ENCODE measurements around the gene KCTD15. TPM values are rescaled to one million over a fixed set of nuclear protein-coding genes. Genes with fewer than 3 reads are reported as not detected.

KCTD15 gene
- total RNA-seq, 2 donors from 2014 or later: 13.8 to 14.0 TPM

DNA sequence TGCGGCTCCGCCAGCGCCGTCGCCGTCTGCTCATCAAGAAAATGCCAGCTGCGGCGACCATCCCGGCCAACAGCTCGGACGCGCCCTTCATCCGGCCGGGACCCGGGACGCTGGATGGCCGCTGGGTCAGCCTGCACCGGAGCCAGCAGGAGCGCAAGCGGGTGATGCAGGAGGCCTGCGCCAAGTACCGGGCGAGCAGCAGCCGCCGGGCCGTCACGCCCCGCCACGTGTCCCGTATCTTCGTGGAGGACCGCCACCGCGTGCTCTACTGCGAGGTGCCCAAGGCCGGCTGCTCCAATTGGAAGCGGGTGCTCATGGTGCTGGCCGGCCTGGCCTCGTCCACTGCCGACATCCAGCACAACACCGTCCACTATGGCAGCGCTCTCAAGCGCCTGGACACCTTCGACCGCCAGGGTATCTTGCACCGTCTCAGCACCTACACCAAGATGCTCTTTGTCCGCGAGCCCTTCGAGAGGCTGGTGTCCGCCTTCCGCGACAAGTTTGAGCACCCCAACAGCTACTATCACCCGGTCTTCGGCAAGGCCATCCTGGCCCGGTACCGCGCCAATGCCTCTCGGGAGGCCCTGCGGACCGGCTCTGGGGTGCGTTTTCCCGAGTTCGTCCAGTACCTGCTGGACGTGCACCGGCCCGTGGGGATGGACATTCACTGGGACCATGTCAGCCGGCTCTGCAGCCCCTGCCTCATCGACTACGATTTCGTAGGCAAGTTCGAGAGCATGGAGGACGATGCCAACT lies 24.4 kb upstream of the KCTD15 start:
- no peaks in the 10 kb centered on the region for H3K36me3 ChIP-seq
- no peaks in the 10 kb centered on the region for H3K27me3 ChIP-seq
- no peak overlapping the region for H3K27ac ChIP-seq
- no peak overlapping the region for H3K4me3 ChIP-seq
- intact Hi-C loops (cut with DNase I): loop anchor here (5.0 kb wide), 1 partner anchor 535 kb away; no protein-coding TSS in a partner anchor
- H3K9me3 ChIP-seq: no peaks in the 10 kb centered on the region
- TF ChIP-seq, protein P1, sequence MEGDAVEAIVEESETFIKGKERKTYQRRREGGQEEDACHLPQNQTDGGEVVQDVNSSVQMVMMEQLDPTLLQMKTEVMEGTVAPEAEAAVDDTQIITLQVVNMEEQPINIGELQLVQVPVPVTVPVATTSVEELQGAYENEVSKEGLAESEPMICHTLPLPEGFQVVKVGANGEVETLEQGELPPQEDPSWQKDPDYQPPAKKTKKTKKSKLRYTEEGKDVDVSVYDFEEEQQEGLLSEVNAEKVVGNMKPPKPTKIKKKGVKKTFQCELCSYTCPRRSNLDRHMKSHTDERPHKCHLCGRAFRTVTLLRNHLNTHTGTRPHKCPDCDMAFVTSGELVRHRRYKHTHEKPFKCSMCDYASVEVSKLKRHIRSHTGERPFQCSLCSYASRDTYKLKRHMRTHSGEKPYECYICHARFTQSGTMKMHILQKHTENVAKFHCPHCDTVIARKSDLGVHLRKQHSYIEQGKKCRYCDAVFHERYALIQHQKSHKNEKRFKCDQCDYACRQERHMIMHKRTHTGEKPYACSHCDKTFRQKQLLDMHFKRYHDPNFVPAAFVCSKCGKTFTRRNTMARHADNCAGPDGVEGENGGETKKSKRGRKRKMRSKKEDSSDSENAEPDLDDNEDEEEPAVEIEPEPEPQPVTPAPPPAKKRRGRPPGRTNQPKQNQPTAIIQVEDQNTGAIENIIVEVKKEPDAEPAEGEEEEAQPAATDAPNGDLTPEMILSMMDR (IDR thresholded peaks at IDR 0.05): no peak
- H3K4me1 ChIP-seq: no peaks in the 10 kb centered on the region
- no peak overlapping the region for H3K9ac ChIP-seq (ENCODE audit: low read depth in 2 of 2, low read length in 2 of 2)
- DNase-seq: no peak

DNA sequence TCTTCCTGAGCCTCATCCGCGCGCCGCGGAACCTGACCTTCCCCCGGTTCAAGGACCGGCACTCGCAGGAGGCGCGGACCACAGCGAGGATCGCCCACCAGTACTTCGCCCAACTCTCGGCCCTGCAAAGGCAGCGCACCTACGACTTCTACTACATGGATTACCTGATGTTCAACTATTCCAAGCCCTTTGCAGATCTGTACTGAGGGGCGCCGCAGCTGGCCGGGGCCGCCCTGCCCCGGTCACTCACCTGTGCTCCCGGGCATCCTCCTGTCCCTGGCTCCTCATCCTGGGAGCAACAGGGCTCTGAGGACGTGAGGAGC lies 23.9 kb upstream of the KCTD15 start:
- intact Hi-C loops (cut with DNase I): loop anchor here (5.0 kb wide), 1 partner anchor 536 kb away; no protein-coding TSS in a partner anchor
- TF ChIP-seq, protein P1 (IDR thresholded peaks at IDR 0.05): no peak
- Histone ChIP-seq H3K4me3 (no peak overlapping the region), H3K9ac (ENCODE audit: low read depth in 2 of 2, low read length in 2 of 2) (no peak overlapping the region), H3K9me3 (no peaks in the 10 kb centered on the region), H3K27me3 (no peaks in the 10 kb centered on the region), H3K4me1 (no peaks in the 10 kb centered on the region), H3K36me3 (no peaks in the 10 kb centered on the region), H3K27ac (no peak overlapping the region)
- DNase-seq: no peak

DNA sequence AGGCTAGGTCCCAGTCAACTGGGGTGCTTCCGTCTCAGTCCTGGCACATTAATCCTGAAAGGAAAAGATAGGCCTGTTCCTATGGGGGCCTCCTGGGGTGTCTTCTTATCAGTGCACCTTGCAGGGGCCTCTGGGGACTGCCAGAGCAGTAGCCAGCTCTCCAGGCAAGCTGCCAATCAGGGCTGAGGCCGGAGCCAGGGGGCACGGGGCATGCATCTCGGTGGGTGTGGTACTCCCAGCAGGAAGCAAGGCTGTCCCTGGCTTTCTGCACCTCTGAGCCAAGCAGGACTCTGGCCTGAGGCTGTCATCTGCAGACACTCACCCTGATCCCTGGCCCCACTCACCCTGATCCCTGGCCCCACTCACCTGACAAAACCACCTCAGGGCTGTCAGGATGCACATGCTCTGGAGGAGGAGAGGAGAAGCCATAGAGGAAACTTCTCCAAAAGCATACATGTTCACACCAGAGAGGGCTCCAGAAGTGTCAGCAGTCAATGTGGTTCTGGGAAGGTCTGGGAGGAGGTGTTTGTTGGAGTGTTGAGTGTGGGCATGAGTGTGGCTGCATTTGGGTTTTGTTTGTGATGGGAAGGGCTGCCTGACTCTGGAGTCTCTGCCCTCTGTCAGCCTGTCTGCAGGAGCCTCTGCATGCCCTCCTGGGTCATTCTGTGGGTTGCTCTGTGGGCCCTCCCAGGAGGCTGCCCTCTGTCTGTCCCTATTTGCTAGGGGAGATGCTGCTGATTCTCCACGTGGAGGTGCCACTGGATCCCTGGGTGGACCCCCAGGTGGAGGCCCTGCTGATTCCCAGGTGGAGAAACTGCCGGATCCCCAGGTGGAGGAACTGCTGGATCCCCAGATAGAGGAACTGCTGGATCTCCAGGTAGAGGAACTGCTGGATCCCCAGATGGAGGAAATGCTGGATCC lies 22.7 kb upstream of the KCTD15 start:
- Histone ChIP-seq H3K4me1 (no peaks in the 10 kb centered on the region), H3K9ac (ENCODE audit: low read depth in 2 of 2, low read length in 2 of 2) (no peak overlapping the region), H3K4me3 (no peak overlapping the region), H3K27ac (no peak overlapping the region), H3K36me3 (no peaks in the 10 kb centered on the region), H3K9me3 (no peaks in the 10 kb centered on the region), H3K27me3 (no peaks in the 10 kb centered on the region)
- intact Hi-C loops (cut with DNase I): loop anchor here (5.0 kb wide), 1 partner anchor 537 kb away; no protein-coding TSS in a partner anchor
- no peak for DNase-seq
- TF ChIP-seq, protein P1 (IDR thresholded peaks at IDR 0.05): no peak

DNA sequence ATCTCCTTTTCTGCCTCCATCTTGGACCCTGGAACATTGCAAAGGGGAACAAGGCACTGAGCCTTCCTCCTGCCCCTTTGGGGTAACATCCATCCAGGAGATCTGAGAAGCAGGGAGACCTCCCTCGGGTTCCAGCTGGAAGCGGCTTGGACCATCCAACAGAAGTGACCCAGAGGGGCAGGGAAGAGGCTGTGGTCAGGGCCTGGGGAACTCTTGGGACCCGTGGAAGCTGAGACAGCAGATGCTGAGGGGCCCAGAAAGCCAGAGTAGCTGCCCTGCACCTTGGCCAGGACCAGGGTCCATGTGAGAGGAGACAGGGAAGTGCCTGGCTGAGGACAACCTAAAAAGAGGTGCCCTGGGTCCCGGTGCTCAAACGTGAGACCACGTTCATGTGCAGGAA lies 21.9 kb upstream of the KCTD15 start:
- no peak overlapping the region for H3K9ac ChIP-seq (ENCODE audit: low read depth in 2 of 2, low read length in 2 of 2)
- H3K4me3 ChIP-seq: no peak overlapping the region
- DNase-seq: no peak
- H3K27me3 ChIP-seq: no peaks in the 10 kb centered on the region
- TF ChIP-seq, protein P1 (IDR thresholded peaks at IDR 0.05): no peak
- no peaks in the 10 kb centered on the region for H3K36me3 ChIP-seq
- H3K9me3 ChIP-seq: no peaks in the 10 kb centered on the region
- H3K27ac ChIP-seq: no peak overlapping the region
- H3K4me1 ChIP-seq: no peaks in the 10 kb centered on the region
- intact Hi-C loops (cut with DNase I): loop anchor here (5.0 kb wide), 3 partner anchors 228 to 537 kb away; no protein-coding TSS in a partner anchor

DNA sequence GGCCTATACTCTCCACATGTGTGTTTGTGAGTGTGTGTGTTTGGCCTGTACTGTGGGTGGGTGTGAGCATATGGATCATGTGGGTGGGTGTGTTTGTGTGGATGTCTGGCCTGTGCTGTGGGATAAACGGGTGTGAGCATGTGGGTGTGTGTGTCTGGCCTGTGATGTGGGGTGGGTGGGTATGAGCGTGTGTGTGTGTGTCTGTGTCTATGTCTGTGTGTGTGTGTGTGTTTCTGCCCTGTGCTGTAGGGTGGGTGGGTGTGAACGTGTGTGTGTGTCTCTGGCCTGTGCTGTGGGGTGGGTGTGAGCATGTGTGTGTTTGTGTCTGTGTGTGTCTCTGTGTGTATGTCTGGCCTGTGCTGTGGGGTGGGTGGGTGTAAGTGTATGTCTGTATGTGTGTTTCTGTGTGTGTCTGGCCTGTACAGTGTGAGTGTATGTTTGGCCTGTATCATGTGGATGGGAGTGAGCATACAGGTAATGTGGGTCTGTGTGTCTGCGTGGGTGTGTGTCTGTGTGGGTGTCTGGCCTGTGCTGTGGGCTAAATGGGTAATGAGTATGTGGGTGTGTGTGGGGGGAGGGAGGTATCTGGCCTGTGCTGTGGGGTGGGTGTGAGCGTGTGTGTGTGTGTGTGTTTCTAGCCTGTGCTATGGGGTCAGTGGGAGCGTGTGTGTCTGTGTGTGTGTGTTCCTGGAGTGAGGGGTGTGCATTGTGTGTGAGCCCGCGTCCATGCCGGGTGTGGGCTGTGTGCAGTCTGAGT lies 20.8 kb upstream of the KCTD15 start:
- no peak overlapping the region for H3K9ac ChIP-seq (ENCODE audit: low read depth in 2 of 2, low read length in 2 of 2)
- H3K4me3 ChIP-seq: no peak overlapping the region
- no peaks in the 10 kb centered on the region for H3K4me1 ChIP-seq
- H3K9me3 ChIP-seq: no peaks in the 10 kb centered on the region
- intact Hi-C loops (cut with DNase I): loop anchor here (2.0 to 5.0 kb wide), 3 partner anchors 226 to 366 kb away; no protein-coding TSS in a partner anchor
- no peaks in the 10 kb centered on the region for H3K36me3 ChIP-seq
- TF ChIP-seq, protein P1 (IDR thresholded peaks at IDR 0.05): no peak
- no peak for DNase-seq
- H3K27me3 ChIP-seq: no peaks in the 10 kb centered on the region
- no peak overlapping the region for H3K27ac ChIP-seq

All from colonic mucosa (tissue), 4 donors.